ENCODE results near the gene NBAS.
"Not testable (repeated sequence)": the region's sequence is repeated elsewhere in the genome, so short reads cannot be mapped to it uniquely, and the experiment has no call there.

The NBAS gene

GRCh38 chr2:15363142-15363541 is 198.0 kb downstream of the NBAS start:
- DNase-seq (ENCODE audit: low read depth, low spot score), result no peak

- DNase-seq (ENCODE audit: low read depth, low spot score), result peak; percentile 53
Measured at GRCh38 chr2:15359716-15360531, 201.2 kb downstream of the NBAS start.

- no peak for DNase-seq (ENCODE audit: low read depth, low spot score)
Measured at GRCh38 chr2:15357922-15358321, 203.2 kb downstream of the NBAS start.

- no peak for DNase-seq (ENCODE audit: low read depth, low spot score)
Measured at GRCh38 chr2:15357186-15357585, 203.9 kb downstream of the NBAS start.

- no peak for DNase-seq (ENCODE audit: low read depth, low spot score)
Measured at GRCh38 chr2:15355386-15355785, 205.7 kb downstream of the NBAS start.

GRCh38 chr2:15354596-15355366 is 206.4 kb downstream of the NBAS start:
- no peak for DNase-seq (ENCODE audit: low read depth, low spot score)

GRCh38 chr2:15352363-15352762 is 208.8 kb downstream of the NBAS start:
- no peak for DNase-seq (ENCODE audit: low read depth, low spot score)

GRCh38 chr2:15348636-15349035 is 212.5 kb downstream of the NBAS start:
- DNase-seq (ENCODE audit: low read depth, low spot score), result no peak

- DNase-seq (ENCODE audit: low read depth, low spot score), result no peak
Measured at GRCh38 chr2:15348045-15348444, 213.1 kb downstream of the NBAS start.

- DNase-seq (ENCODE audit: low read depth, low spot score), result no peak
Measured at GRCh38 chr2:15346624-15347023, 214.5 kb downstream of the NBAS start.

GRCh38 chr2:15337996-15338666 is 223.0 kb downstream of the NBAS start:
- DNase-seq (ENCODE audit: low read depth, low spot score), result no peak

GRCh38 chr2:15334644-15335326 is 226.3 kb downstream of the NBAS start:
- DNase-seq (ENCODE audit: low read depth, low spot score), result peak; percentile 45

- DNase-seq (ENCODE audit: low read depth, low spot score), result no peak
Measured at GRCh38 chr2:15331787-15332186, 229.3 kb downstream of the NBAS start.

GRCh38 chr2:15325296-15325695 is 235.8 kb downstream of the NBAS start:
- DNase-seq (ENCODE audit: low read depth, low spot score), result no peak

- DNase-seq (ENCODE audit: low read depth, low spot score), result no peak
Measured at GRCh38 chr2:15323227-15323626, 237.9 kb downstream of the NBAS start.

GRCh38 chr2:15321481-15321880 is 239.7 kb downstream of the NBAS start:
- not testable (repeated sequence) for DNase-seq (ENCODE audit: low read depth, low spot score)

- DNase-seq (ENCODE audit: low read depth, low spot score), result no peak
Measured at GRCh38 chr2:15316370-15316814, 244.7 kb downstream of the NBAS start.

- DNase-seq (ENCODE audit: low read depth, low spot score), result no peak
Measured at GRCh38 chr2:15315411-15315810, 245.7 kb downstream of the NBAS start.

- DNase-seq (ENCODE audit: low read depth, low spot score), result no peak
Measured at GRCh38 chr2:15313657-15314056, 247.5 kb downstream of the NBAS start.

GRCh38 chr2:15311926-15312325 is 249.2 kb downstream of the NBAS start:
- no peak for DNase-seq (ENCODE audit: low read depth, low spot score)

GRCh38 chr2:15311201-15311907 is 249.8 kb downstream of the NBAS start:
- no peak for DNase-seq (ENCODE audit: low read depth, low spot score)

Data from smooth muscle cell of the brain vasculature (primary cell).